HFFc6 (cell line): Measurements from ENCODE around the gene GRIN2A. TPM values are rescaled to one million over a fixed set of nuclear protein-coding genes. Genes with fewer than 3 reads are reported as not detected.

ENCODE experiments used
- DNase-seq: peaks from one replicate; pipeline ENCODE4 v3.0.0-alpha.2; 2018
- H3K27ac Mint-ChIP-seq: 2 replicates; pipeline ENCODE4 v1.8.0; 2020; ENCODE audit warnings: mild to moderate bottlenecking, mixed read lengths
- H3K27me3 Mint-ChIP-seq: 2 replicates; pipeline ENCODE4 v1.8.0; 2021; ENCODE audit warnings: mild to moderate bottlenecking, moderate library complexity, mixed read lengths; ENCODE audit not compliant: insufficient read depth
- H3K36me3 Mint-ChIP-seq: 2 replicates; pipeline ENCODE4 v1.8.0; 2021; ENCODE audit warnings: low read depth, mixed read lengths
- H3K4me1 Mint-ChIP-seq: 2 replicates; pipeline ENCODE4 v1.8.0; 2020; ENCODE audit warnings: low read depth, mixed read lengths
- H3K4me3 Mint-ChIP-seq: 2 replicates; pipeline ENCODE4 v1.8.0; 2020; ENCODE audit warnings: mild to moderate bottlenecking, moderate library complexity, mixed read lengths
- H3K9me3 Mint-ChIP-seq: 2 replicates; pipeline ENCODE4 v1.8.0; 2020; ENCODE audit warnings: mild to moderate bottlenecking, mixed read lengths
- total RNA-seq, 6 experiments: library from RNA; stranded (reverse); fragmentation: NEBNext Ultra II Directional; extraction: Animal tissue kit (Norgen Biotek cat#: 25700); gene quantifications; 2 replicates in 1 of 6; 3 replicates in 5 of 6; pipeline ENCODE4 v1.2.3, GENCODE V29; 2021
- TF ChIP-seq, protein P1 (sequence below): fragments of 200-600 bp; sonication (generic); IDR thresholded peaks from 2 replicates; pipeline ENCODE4 v1.5.0; 2021; ENCODE audit warnings: antibody characterized with exemption, mild to moderate bottlenecking

GRIN2A gene
- total RNA-seq, 6 experiments from 2014 or later = 0.02 to 0.18 (median 0.08) TPM; not detected in 1

DNA sequence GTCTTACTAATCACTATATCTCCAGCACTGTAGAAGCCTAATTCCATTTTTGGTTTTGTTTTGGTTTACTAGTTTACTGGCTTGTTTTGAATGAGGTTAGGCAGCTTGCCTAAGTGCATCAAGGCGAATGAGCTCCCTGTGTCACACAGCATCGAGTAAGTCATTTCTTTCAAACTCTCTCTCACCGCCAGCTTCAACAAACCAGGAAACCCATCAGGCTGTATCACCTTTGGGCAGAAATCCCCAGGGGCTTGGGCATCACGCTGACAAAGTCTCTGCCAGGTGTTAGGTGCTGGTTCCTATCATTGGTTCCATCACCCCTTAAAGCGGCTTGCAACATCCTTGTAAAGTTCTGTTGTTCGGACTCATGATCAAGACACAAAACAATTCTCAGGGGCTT is 226.6 kb downstream of the GRIN2A start:
- no peak overlapping the region for H3K27ac Mint-ChIP-seq
- DNase-seq = no peak

DNA sequence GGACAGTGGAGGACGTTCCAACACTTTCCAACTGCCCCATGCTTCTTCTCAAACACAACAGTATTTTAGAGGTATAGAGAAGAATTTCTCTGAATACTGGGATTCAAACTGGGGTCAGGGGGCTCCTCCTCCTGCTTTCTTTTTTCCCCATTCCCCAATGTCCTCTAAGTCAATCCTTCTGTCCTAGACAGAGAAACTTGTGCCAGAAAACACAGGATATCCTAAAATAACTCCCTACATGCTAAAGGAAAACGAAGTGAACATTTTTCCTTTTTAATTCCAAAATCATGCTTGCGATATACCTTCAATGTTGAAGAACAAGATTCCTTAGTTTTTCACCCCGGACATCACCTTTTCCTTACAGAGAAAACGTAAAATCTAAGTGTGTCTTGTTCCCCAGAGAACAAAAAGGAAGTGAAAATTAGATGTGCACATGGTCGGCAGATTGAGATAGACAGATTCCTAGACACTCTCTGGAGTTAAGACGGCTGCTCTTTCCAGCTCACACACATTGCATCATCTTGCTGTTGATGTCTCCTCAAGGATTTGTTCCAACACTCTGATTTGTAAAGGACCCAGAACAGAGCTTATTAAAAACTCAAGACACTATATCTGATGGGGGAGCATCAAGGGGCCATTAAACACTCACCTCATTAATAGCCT is 228.2 kb downstream of the GRIN2A start:
- Mint-ChIP-seq H3K4me1 (no peaks in the 10 kb centered on the region), H3K27ac (no peak overlapping the region), H3K9me3 (no peaks in the 10 kb centered on the region; the same call in 1 of the 2 replicates), H3K36me3 (no peaks in the 10 kb centered on the region), H3K27me3 (no peaks in the 10 kb centered on the region; the same call in 1 of the 2 replicates), H3K4me3 (no peak overlapping the region)
- DNase-seq = no peak
- TF ChIP-seq, protein P1, sequence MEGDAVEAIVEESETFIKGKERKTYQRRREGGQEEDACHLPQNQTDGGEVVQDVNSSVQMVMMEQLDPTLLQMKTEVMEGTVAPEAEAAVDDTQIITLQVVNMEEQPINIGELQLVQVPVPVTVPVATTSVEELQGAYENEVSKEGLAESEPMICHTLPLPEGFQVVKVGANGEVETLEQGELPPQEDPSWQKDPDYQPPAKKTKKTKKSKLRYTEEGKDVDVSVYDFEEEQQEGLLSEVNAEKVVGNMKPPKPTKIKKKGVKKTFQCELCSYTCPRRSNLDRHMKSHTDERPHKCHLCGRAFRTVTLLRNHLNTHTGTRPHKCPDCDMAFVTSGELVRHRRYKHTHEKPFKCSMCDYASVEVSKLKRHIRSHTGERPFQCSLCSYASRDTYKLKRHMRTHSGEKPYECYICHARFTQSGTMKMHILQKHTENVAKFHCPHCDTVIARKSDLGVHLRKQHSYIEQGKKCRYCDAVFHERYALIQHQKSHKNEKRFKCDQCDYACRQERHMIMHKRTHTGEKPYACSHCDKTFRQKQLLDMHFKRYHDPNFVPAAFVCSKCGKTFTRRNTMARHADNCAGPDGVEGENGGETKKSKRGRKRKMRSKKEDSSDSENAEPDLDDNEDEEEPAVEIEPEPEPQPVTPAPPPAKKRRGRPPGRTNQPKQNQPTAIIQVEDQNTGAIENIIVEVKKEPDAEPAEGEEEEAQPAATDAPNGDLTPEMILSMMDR = no peak

More for the DNA sequence above, 226.6 kb downstream of the GRIN2A start:
- no peaks in the 10 kb centered on the region; the same call in 1 of the 2 replicates for H3K27me3 Mint-ChIP-seq
- no peaks in the 10 kb centered on the region for H3K36me3 Mint-ChIP-seq
- no peak overlapping the region for H3K4me3 Mint-ChIP-seq
- no peaks in the 10 kb centered on the region; the same call in 1 of the 2 replicates for H3K9me3 Mint-ChIP-seq
- TF ChIP-seq, protein P1 = no peak
- H3K4me1 Mint-ChIP-seq = no peaks in the 10 kb centered on the region

DNA sequence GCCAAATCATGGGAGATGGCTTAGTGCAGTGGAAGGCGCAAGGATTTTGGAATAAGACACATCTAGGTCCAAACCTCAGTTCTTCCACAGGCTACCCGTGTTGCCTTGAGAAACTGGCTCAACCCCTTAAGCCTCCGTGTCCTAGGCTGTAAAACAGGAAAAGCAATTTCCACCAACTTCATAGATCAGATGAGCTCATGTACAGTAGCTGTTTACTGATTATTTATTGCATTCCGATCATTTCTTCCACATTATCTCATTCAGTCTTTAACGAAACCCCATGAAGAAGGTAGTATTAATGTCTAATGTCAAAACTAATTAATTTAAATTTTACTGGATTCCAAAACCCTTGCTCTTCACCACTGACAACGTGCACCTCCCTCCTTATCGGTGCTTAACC is 231.6 kb downstream of the GRIN2A start:
- no peak overlapping the region for H3K27ac Mint-ChIP-seq
- no peaks in the 10 kb centered on the region for H3K36me3 Mint-ChIP-seq
- no peak for DNase-seq
- TF ChIP-seq, protein P1 = no peak
- no peaks in the 10 kb centered on the region for H3K4me1 Mint-ChIP-seq
- no peaks in the 10 kb centered on the region; the same call in none of the 2 replicates for H3K27me3 Mint-ChIP-seq
- H3K4me3 Mint-ChIP-seq = no peak overlapping the region
- H3K9me3 Mint-ChIP-seq = no peaks in the 10 kb centered on the region; the same call in 1 of the 2 replicates

DNA sequence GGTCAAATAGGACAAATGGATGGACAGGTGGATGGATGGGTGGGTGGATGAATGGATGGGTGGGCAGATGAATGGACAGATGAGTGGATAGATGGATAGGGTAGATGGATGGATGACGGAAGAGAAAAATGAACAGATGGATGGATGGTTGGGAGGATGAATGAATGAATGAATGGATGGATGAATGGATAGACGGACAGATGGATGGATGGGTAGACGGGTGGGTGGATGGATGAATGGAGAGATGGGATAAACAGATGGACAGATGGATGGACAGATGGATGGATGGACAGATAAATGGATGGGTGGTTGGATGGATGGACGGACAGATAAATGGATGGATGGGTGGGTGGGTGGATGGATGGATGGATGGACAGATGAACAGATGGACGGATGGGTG is 232.8 kb downstream of the GRIN2A start:
- no peaks in the 10 kb centered on the region; the same call in 1 of the 2 replicates for H3K9me3 Mint-ChIP-seq
- H3K27me3 Mint-ChIP-seq = no peaks in the 10 kb centered on the region; the same call in none of the 2 replicates
- H3K4me1 Mint-ChIP-seq = no peaks in the 10 kb centered on the region
- TF ChIP-seq, protein P1 = no peak
- DNase-seq = no peak
- no peak overlapping the region for H3K4me3 Mint-ChIP-seq
- H3K27ac Mint-ChIP-seq = no peak overlapping the region
- no peaks in the 10 kb centered on the region for H3K36me3 Mint-ChIP-seq

DNA sequence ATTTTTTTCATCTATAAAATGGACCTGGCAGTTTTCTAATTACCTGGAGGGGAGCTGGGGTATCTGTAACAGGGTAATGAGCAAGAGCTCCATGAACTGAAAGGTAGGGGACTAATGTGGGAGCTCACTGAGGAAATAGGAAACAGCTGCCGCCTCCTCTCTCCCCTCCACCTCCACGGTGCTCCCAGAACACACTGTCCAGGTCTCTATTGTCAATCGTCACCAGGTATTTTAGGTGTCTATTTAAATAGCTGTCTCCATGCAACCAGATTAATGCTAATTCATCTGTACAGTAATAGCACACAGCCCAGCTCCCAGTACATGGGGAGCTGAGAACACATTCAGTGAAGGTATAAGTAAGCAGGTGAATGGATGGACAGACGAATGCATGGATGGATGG is 233.3 kb downstream of the GRIN2A start:
- DNase-seq = no peak
- H3K4me3 Mint-ChIP-seq = no peak overlapping the region
- no peak overlapping the region for H3K27ac Mint-ChIP-seq
- no peaks in the 10 kb centered on the region for H3K36me3 Mint-ChIP-seq
- no peaks in the 10 kb centered on the region; the same call in 1 of the 2 replicates for H3K9me3 Mint-ChIP-seq
- TF ChIP-seq, protein P1 = no peak
- H3K27me3 Mint-ChIP-seq = no peaks in the 10 kb centered on the region; the same call in none of the 2 replicates
- H3K4me1 Mint-ChIP-seq = no peaks in the 10 kb centered on the region
